Stimulated activated CD8-positive, alpha-beta memory T cell treated with anti-CD3 and anti-CD28 coated beads, Interleukin-4, amount 100 ng/mL, for 1 hour (primary cell): ENCODE data around the gene TMEM121.

Experiments used
- DNase-seq, 2 donors: peaks; one replicate each; pipeline ENCODE4 v3.0.0-alpha.2; 2020; ENCODE audit warnings: low read depth in 2 of 2, low spot score in 1 of 2

TMEM121 gene

GRCh38 chr14:105527381-105527825 is 1.0 kb downstream of the TMEM121 start:
- DNase-seq: no peak

DNA sequence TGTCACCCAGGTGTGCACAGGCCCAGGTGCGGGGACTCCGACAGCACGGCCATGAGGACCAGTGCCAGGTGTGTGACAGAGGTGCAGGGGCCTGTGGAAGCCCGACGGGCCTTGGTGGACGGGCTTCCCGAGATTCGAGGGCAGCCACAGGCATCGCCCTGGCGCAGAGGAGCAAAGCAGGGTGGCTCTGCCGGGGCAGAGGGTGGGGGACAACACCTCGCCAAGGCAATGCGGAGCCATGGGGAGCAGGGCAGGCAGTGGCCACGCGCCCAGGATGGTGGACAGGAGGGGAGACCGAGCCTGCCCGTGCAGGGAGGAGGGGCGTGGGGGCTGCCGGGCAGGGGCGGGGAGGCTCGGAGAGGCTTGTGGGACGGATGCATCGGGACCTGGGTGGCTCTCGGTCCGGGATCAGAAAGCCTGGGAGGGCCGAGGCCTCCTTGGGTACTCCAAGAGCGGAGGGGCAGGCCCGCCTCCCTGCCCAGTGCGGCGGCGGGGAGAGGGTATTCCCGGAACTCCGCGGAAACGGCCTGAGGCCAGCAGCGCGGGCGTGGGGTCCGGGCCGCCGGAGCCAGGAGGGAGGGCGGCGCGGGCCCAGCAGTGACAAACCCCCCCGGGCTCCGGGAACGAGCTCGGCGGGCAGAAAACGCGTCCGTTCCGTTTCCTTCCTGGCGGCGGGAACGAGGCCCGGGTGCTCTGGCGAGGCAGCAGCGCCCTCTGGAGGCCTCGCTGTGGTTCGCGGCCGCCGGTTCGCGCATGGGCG is 1.6 kb downstream of the TMEM121 start:
- peak; percentile 47 to 60 for DNase-seq

- DNase-seq: no peak
Observed at GRCh38 chr14:105528586-105529318, 2.4 kb downstream of the TMEM121 start.

GRCh38 chr14:105529319-105529568 is 2.9 kb downstream of the TMEM121 start:
- no peak for DNase-seq

DNA sequence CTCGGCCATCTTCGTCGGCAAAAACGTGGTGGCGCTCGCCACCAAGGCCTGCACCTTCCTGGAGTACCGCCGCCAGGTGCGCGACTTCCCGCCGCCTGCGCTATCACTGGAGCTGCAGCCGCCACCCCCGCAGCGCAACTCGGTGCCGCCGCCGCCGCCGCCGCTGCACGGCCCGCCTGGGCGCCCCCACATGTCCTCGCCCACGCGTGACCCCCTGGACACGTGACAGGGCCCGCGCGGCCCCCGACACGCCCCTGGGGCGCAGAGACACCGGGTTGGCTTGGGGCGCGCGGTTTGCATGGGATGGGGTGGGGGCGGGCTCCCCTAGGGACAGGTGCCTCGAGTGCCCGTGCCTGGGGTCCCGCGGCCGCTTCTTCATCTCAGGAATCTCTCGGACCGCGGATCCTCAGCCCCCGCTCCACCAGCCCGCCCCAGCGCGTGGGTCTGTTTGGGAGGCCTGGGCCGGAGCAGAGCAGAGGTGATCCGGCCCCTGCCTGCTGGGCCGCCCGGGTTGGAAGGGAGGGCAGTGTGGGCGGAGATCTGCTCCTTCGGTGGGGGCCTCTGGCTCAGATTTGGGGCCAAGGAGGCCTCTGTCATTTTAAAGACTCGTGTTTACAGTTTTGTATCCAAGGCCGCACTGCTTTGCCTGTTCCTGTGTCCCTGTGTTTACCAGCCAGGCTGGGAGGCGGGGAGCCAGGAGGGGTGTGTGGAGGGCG is 3.3 kb downstream of the TMEM121 start:
- no peak for DNase-seq

GRCh38 chr14:105530285-105531087 is 4.1 kb downstream of the TMEM121 start:
- DNase-seq: no peak

GRCh38 chr14:105531088-105531893 is 4.9 kb downstream of the TMEM121 start:
- no peak for DNase-seq

DNA sequence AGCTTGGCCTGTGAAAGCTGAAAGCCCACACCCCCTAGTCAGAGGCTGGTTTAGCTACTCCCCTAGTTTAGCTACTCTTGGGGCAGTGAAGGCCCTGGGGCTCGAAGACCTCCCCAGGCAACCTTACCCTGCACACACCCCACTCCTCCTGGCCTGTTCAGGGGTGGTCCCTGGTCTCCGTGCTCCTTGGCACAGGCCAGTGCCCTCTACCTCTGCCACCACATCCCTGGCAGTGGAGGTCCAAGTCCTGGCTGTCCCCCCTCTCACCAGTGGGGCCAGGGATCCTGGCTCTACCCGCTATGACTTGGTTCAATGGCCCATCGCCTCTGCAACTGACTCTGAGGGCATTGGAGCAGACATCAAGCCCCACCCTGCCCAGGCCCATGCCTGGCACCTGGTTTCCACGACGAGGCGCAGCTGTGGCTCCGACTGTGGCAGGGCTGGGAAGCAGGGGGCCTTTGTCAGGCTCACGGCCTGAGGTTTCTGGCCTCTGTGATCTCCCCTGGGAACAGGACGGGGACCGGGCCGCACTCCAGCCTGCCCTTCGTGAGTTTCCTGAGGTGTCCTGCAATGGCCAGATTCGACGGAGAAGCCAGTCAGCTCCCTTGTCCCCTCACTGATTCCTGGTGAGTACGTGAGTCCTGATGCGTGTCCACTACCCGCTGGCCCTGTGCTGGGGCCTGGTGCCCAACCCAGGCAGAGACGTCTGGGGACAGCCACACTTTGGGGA is 5.7 kb downstream of the TMEM121 start:
- no peak for DNase-seq

DNA sequence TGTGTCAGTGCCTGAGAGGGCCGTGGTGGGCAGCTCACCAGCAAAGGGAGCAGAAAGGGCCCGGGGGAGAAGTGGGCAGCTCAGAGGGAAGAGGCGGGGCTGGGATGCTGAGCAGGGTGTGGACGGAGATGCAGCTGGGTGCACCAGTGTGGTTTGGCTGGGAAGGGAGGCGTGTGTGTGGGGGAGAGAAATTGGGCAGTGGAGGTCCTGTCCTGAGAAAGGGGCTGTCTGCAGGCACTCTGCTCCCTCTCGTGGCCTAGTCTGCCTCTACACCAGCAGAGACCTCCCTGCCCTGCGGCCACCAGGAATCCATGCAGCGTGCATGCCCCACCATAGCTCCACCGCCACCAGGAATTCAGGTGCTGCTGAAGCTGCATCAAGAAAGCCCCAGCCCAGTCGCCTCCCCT is 6.4 kb downstream of the TMEM121 start:
- DNase-seq: no peak

DNA sequence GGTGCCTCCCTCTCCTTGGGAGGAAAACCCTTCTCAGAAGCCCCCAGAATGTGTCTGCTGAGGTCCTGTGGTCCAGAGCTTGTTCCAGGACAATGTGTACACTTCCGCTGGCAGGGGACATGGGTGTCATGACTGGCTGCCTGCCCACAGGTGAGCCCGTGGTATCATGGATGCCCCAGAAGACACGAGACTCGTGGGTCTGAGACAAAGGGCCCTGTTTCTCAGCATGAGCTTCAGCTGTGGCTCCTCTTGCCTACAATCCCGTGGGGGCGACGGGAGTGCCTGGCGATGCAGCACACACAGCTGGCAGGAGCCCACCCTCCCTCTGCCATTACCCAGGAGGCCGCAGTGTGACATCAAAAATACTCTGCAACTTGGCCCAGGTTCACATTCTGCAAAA is 7.0 kb downstream of the TMEM121 start:
- no peak for DNase-seq

DNA sequence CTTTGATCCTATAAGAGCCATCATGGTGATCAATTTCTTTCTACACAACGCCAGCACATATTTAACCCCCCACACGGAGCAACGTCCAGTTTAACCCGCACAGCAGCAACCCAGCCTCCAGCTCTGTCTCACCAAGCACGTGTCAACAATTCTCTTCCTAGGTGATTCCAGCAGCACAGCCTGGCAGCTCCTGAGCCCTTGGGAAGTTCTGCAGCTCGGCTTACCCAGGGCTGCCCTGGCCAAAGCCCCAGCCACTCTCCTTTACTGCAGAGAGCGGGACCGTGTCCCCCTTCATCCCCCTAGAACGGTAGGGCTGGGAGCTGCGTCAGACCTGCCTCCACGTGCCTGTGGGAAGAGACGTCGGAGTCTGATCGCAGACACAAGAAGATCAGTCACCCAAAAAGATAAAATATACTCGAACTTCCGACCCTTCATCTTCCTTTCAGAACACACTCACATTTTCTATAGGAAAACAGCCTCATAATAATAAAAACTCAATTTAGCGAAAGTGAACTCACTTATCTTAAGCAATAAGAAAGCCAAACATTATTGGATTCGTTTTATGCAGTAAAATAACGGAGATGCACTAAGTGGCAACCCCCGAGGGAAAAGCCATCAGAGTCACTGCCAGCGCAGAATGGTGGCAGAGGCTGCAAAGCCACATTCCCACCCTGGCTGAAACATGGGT is 7.6 kb downstream of the TMEM121 start:
- DNase-seq: no peak

DNA sequence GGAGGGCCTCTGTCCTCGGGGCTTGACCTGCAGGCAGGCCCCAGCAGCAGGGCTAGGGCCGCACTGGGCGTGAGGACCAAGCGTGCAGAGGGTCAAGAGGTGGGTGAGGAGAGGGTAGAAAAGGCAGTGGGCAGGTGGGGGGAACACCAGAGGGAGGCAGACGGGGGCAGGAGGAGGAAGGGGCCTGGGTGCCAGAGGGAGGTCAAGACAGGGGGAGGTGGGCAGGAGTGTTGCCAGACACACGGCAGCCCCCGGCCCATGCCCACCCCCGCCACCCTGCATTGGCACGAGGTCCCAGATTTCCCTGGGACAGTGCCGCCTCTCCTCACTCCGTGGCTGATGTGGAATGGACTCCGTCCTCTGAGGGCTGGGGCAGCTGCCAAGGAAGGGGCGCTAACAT is 8.2 kb downstream of the TMEM121 start:
- no peak for DNase-seq

DNA sequence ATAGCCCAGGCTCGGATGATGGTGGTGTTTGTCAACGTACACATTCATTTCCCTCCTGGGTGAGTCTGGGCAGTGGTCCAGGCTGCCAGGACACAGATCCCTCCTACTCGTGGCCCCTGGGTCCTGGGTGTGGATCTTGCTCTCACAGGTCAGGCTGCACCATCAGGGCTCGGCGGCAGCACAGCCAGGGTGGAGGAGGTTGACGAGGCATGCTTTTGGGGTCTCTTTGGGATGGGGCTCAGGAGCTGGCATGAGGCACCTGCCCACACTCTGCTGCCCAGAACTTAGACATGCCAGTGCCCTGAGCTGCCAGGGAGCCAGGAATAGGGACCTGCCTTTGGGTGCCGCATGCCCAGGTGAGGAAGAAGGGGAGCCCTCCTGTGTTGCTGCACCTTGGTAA is 9.7 kb downstream of the TMEM121 start:
- no peak for DNase-seq

DNA sequence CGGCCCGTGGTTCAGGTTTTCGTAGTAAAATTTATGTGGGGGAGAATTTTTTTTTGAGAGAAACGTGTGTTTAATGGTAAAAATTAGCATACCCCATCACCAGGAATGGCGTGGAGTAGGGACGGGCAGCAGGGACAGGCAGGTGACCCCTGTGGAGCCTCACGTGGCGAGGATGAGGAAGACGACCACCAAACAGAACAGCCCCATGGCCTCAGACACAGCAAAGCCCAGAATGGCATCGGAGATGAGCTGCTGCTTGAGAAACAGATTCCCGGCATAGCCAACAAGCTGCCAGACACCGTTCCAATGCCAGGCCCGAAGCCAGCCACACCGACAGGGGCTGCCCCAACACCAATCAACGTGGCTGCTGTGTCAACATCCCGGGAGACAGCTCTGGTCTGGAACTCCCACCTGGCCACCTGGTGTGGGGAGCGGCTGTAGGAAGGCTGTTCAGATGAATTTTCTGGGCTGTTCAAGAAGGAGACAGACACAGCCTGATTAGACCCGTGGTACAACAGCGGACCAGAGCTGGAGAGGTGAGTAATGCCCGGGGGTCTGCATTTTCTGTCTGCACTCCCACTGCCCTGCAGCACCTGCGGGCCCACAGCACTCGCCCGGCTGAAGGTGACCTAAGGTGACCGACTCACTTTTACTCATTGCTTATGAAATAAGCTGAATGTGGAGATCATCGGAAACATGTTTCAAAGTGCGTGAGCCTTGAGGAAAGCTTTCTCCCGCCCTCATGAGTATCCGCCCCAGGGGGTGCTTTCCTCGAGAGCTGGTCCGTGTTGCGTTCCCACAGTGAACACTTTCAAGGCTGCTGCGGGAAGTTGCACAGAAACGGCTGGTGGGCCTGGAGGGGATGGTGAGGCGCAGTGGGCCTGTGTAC is 10.6 kb downstream of the TMEM121 start:
- no peak for DNase-seq

DNA sequence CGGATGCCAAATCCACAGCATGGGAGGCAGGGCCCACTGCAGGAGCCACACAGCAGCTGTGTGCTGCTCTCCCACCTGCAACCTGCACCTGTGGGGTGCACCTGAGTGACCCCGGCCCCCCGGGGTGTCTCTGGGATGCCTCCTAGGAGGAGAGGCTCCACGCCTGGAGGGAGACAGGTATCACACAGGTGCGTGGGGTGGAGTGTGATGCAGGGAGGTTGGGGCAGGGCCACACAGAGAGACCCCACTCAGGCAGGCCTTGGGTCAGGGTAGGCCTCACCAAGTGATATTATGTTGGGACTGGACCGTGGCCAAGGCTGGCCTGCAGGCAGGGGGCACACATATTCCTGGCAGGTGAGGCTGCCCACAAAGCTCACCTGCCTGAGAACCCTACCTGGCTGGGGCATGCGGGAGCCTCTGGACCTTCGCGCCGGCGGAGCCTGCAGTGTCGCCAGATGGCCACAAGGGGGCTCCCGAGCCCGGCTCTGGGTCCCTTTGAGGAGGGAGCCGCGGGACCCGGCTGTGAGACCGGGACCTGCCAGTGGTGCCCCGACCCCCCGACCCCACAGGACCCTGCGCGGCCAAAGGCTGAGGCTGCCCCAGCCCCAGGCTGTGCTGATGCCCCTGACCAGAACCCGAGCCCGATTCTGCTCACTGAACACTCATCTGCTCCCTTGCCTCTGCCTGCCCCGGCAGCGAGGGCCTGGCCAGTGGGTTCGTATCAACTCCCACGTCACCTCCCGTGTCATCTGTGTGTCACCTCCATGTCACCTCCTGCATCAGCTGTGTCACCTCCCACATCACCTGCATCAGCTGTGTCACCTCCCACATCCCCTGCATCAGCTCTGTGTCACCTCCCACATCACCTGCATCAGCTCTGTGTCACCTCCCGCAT is 11.4 kb downstream of the TMEM121 start:
- peak; percentile 48 to 53 for DNase-seq

DNA sequence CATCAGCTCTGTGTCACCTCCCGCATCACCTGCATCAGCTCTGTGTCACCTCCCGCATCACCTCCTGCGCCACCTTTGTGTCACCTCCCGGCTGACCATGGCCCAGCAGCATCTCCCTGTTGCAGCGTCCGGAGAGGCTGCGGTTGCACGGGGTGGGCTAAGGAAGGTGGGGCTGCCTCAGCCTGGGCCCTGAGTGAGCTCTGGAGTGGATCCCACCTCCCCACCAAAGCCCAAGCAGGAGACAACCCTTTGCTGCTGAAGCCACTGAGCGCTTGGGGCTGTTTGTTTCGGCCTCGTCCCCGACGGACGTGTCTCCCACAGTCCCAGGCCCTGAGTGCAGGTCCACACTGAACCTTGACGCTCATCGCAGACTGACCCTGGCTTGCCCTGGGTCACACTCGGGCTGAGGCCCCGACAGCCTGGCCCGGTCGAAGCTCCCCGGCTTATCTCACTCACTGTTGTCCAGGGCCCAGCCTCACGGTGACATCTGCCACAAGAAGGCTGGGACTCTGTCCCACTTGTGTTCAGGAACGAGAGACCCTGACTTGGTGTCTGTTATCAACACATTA is 12.2 kb downstream of the TMEM121 start:
- DNase-seq: no peak

GRCh38 chr14:105540811-105541210 is 14.4 kb downstream of the TMEM121 start:
- no peak for DNase-seq
